GM21619 (cell line): ENCODE data around the gene ETV5.

Experiments
- ATAC-seq: cut with Tn5 transposase; IDR thresholded peaks from one replicate; pipeline ENCODE4 v1.9.1; 2021; ENCODE audit not compliant: unreplicated experiment

Gene ETV5

GRCh38 chr3:186108941-186109865 lies at the start of gene ETV5:
ETV5 (minus strand) TSS chr3:186109089; CDS start chr3:186105868, 3,221 bp downstream.
- ATAC-seq, result peak; percentile 92

- ATAC-seq, result no peak
Measured at GRCh38 chr3:186154641-186155040, 45.8 kb upstream of the ETV5 start.

GRCh38 chr3:186152889-186153292 lies 44.0 kb upstream of the ETV5 start:
- peak; percentile 86 for ATAC-seq

- ATAC-seq, result peak; percentile 5
Measured at GRCh38 chr3:186152361-186152798, 43.5 kb upstream of the ETV5 start.

- no peak for ATAC-seq
Measured at GRCh38 chr3:186151077-186151971, 42.4 kb upstream of the ETV5 start.

GRCh38 chr3:186150041-186150830 lies 41.3 kb upstream of the ETV5 start:
- ATAC-seq, result no peak

GRCh38 chr3:186149319-186149960 lies 40.6 kb upstream of the ETV5 start:
- ATAC-seq, result no peak

- ATAC-seq, result no peak
Measured at GRCh38 chr3:186144257-186144656, 35.4 kb upstream of the ETV5 start.

- no peak for ATAC-seq
Measured at GRCh38 chr3:186143250-186143649, 34.4 kb upstream of the ETV5 start.

- no peak for ATAC-seq
Measured at GRCh38 chr3:186142393-186142932, 33.6 kb upstream of the ETV5 start.

- ATAC-seq, result no peak
Measured at GRCh38 chr3:186141790-186142189, 32.9 kb upstream of the ETV5 start.

GRCh38 chr3:186138272-186138981 lies 29.5 kb upstream of the ETV5 start:
- no peak for ATAC-seq

GRCh38 chr3:186137051-186137685 lies 28.3 kb upstream of the ETV5 start:
- no peak for ATAC-seq

GRCh38 chr3:186133980-186134379 lies 25.1 kb upstream of the ETV5 start:
- ATAC-seq, result no peak

GRCh38 chr3:186132487-186132886 lies 23.6 kb upstream of the ETV5 start:
- no peak for ATAC-seq

- ATAC-seq, result no peak
Measured at GRCh38 chr3:186129206-186129605, 20.3 kb upstream of the ETV5 start.

- no peak for ATAC-seq
Measured at GRCh38 chr3:186128158-186128557, 19.3 kb upstream of the ETV5 start.

- no peak for ATAC-seq
Measured at GRCh38 chr3:186127463-186127862, 18.6 kb upstream of the ETV5 start.

GRCh38 chr3:186125118-186125517 lies 16.2 kb upstream of the ETV5 start:
- no peak for ATAC-seq
